GM12878 (cell line): Measurements from ENCODE around the gene THYN1. TPM values are rescaled to one million over a fixed set of nuclear protein-coding genes. Genes with fewer than 3 reads are reported as not detected.

Experiments
- ATAC-seq: fragments of 200-7000 bp; cut with Tn5 transposase; 3 replicates; pipeline ENCODE4 v1.9.1; 2020; ENCODE audit warnings: mild to moderate bottlenecking, moderate library complexity
- BruUV-seq: library from RNA; stranded (reverse); fragments of 400-500 nt; replicated peaks from 2 replicates; lab custom pipeline; 2021; lab: Mats Ljungman, UMichigan
- CTCF ChIA-PET: fragments of 300-600 bp; sonication (Branson Sonifier 250); formaldehyde crosslinking; extraction: SDS; loops from one replicate; lab custom pipeline; 2021; ENCODE audit warnings: inconsistent platforms; lab: Yijun Ruan, JAX
- POLR2A ChIA-PET: fragments of 350-600 bp; formaldehyde crosslinking; extraction: SDS; loops from one replicate; lab custom pipeline; 2021; ENCODE audit warnings: inconsistent platforms; lab: Charles Lee
- RAD21 ChIA-PET: fragments of 300-600 bp; sonication (Branson Sonifier 250); formaldehyde crosslinking; loops from one replicate; lab custom pipeline; 2023; ENCODE audit warnings: antibody characterized with exemption; ENCODE audit not compliant: unreplicated experiment; lab: Charles Lee
- SMC1A ChIA-PET: fragments of 300-600 bp; sonication (Branson Sonifier 250); formaldehyde crosslinking; loops from one replicate; lab custom pipeline; 2023; ENCODE audit not compliant: unreplicated experiment, uncharacterized antibody; lab: Charles Lee
- DNase-seq: peaks from one replicate; pipeline ENCODE4 v3.0.0-alpha.2; 2011; ENCODE audit warnings: low read depth, low spot score
- FAIRE-seq: peaks from 3 replicates; lab custom pipeline; 2011; peaks lifted over from hg19 to GRCh38; lab: Jason Lieb, UNC
- H2AFZ ChIP-seq: 2 replicates; pipeline ENCODE4 v1.6.0; 2011; ENCODE audit warnings: low read depth, low read length, control low read depth; ENCODE audit not compliant: control insufficient read depth
- H3K27ac ChIP-seq: 2 replicates; pipeline ENCODE4 v1.5.1; 2011; ENCODE audit warnings: control low read depth; ENCODE audit not compliant: control insufficient read depth, insufficient read depth
- H3K27me3 ChIP-seq, 2 experiments: replicated peaks in 1 of 2; 2 replicates each; pipeline versions ENCODE4 v1.6.0 to v1.6.1; 2011; ENCODE audit warnings: low read length in 1 of 2; ENCODE audit not compliant: control insufficient read depth in 2 of 2, insufficient read depth in 2 of 2
- H3K36me3 ChIP-seq, 2 experiments: 2 replicates each; pipeline ENCODE4 v1.5.1; 2011; ENCODE audit warnings: low read length in 1 of 2; ENCODE audit not compliant: control insufficient read depth in 2 of 2, insufficient read depth in 2 of 2
- H3K4me1 ChIP-seq: 2 replicates; pipeline ENCODE4 v1.6.1; 2011; ENCODE audit warnings: mild to moderate bottlenecking, low read length, moderate library complexity, mixed read lengths; ENCODE audit not compliant: control insufficient read depth, insufficient read depth
- H3K4me2 ChIP-seq: 2 replicates; pipeline ENCODE4 v1.6.0; 2011; ENCODE audit warnings: control low read depth; ENCODE audit not compliant: control insufficient read depth, insufficient read depth
- H3K4me3 ChIP-seq: fragments of 200-600 bp; sonication (generic); 2 replicates; pipeline ENCODE4 v1.5.1; 2016
- H3K79me2 ChIP-seq: 2 replicates; pipeline ENCODE4 v1.6.0; 2011; ENCODE audit warnings: low read length; ENCODE audit not compliant: control insufficient read depth, insufficient read depth
- H3K9ac ChIP-seq: 2 replicates; pipeline ENCODE4 v1.8.0; 2011; ENCODE audit warnings: low read length, control low read depth, mixed read lengths; ENCODE audit not compliant: control insufficient read depth, insufficient read depth
- H3K9me3 ChIP-seq: replicated peaks from 3 replicates; pipeline ENCODE4 v1.5.1; 2011; ENCODE audit warnings: mild to moderate bottlenecking, low read length; ENCODE audit not compliant: control insufficient read depth, insufficient read depth
- H4K20me1 ChIP-seq: 2 replicates; pipeline ENCODE4 v1.6.0; 2011; ENCODE audit not compliant: control insufficient read depth, insufficient read depth
- BMI1 ChIP-seq: fragments of 450-650 bp; IDR thresholded peaks from 2 replicates; pipeline ENCODE4 v1.6.1; 2016; ENCODE audit warnings: mild to moderate bottlenecking, moderate library complexity, borderline replicate concordance
- CBX5 ChIP-seq: sonication (generic); IDR thresholded peaks from 2 replicates; pipeline ENCODE4 v1.6.1; 2016; ENCODE audit warnings: low read depth, moderate library complexity, mild to moderate bottlenecking, inconsistent platforms
- EP300 ChIP-seq, 2 experiments: fragments of 150-350 bp in 1 of 2; IDR thresholded peaks; 2 replicates each; pipeline ENCODE4 v1.6.1; 2011 to 2012; ENCODE audit warnings: low read depth in 2 of 2, low read length in 2 of 2, borderline replicate concordance in 1 of 2, improper control_type of control experiment in 1 of 2, inconsistent platforms in 1 of 2; ENCODE audit not compliant: control insufficient read depth in 1 of 2
- EZH2 ChIP-seq: IDR thresholded peaks from 2 replicates; pipeline ENCODE4 v1.6.1; 2012; ENCODE audit warnings: low read depth, mild to moderate bottlenecking, control low read depth, inconsistent platforms, low read length, borderline replicate concordance; ENCODE audit not compliant: control insufficient read depth
- GATAD2B ChIP-seq: fragments of 450-650 bp; conservative IDR thresholded peaks from 2 replicates; pipeline ENCODE4 v1.6.1; 2017; ENCODE audit warnings: low read depth, mild to moderate bottlenecking, moderate library complexity
- NR2C1 ChIP-seq: fragments of 450-650 bp; IDR thresholded peaks from 2 replicates; pipeline ENCODE4 v1.6.1; 2017; ENCODE audit warnings: antibody characterized with exemption, mild to moderate bottlenecking, moderate library complexity
- WGBS: methylation state at CpG from one replicate; pipeline ENCODE4 v1.1.6; 2016; ENCODE audit warnings: low lambda C conversion rate; ENCODE audit not compliant: insufficient replicate concordance, insufficient coverage; ENCODE audit errors: missing lambda C conversion rate; 5-methylcytosine and 5-hydroxymethylcytosine counted together
- in situ Hi-C: fragments of 300-500 bp; cut with MboI; formaldehyde crosslinking; loops from 9 replicates; pipeline ENCODE4 v1.14.3; 2018; ENCODE audit warnings: mixed read lengths
- intact Hi-C: fragments of 100-400 bp; cut with micrococcal nuclease; formaldehyde crosslinking; loops from one replicate; pipeline ENCODE4 v1.14.2; 2022; ENCODE audit not compliant: unreplicated experiment
- polyA plus RNA-seq, 11 experiments: library from polyadenylated mRNA; depleted of rRNA in 4 of 11; unstranded in 6 of 11; stranded (reverse) in 5 of 11; fragments of >200 nt; fragmentation: Nextera tagmentation in 4 of 11; fragmentation: Illumina TruSeq in 1 of 11; extraction: Ambion mirVana in 4 of 11; extraction: Trizol in 1 of 11; gene quantifications; 1 replicate in 1 of 11; 2 replicates in 10 of 11; pipeline versions ENCODE4 v1.2.1 to v1.2.3, GENCODE V29; 2011 to 2016; ENCODE audit warnings: inconsistent platforms in 2 of 11, missing spikeins in 2 of 11, low read depth in 1 of 11
- total RNA-seq, 4 experiments: library from RNA; depleted of rRNA in 3 of 4; stranded (reverse); fragments of >200 nt in 3 of 4; fragmentation: Illumina TruSeq in 1 of 4; extraction: Trizol in 1 of 4; gene quantifications; 2 replicates each; pipeline versions ENCODE4 v1.2.1 to v1.2.3, GENCODE V29; 2013 to 2021
- TF ChIP-seq, protein P1 (sequence below): fragments of 450-650 bp; formaldehyde crosslinking; IDR thresholded peaks from 2 replicates; pipeline ENCODE4 v1.5.0; 2022; ENCODE audit warnings: mild to moderate bottlenecking, missing genetic modification characterization
- TF ChIP-seq, protein P2 (sequence below): fragments of 450-650 bp; IDR thresholded peaks from 2 replicates; pipeline ENCODE4 v1.6.1; 2017; ENCODE audit warnings: mild to moderate bottlenecking, moderate library complexity
- TF ChIP-seq, protein P3 (sequence below): IDR thresholded peaks from 2 replicates; pipeline ENCODE4 v1.6.1; 2011; ENCODE audit warnings: borderline replicate concordance, low read depth, mild to moderate bottlenecking, moderate library complexity, mixed read lengths, low read length; ENCODE audit not compliant: insufficient read depth; ENCODE audit errors: extremely low read length

Gene THYN1
- total and polyA plus RNA-seq, 10 of the 15 experiments (the other 5 are each of a cell fraction or from before 2014, with no cell fraction given), result 45.7 to 221 (median 96.3) TPM

DNA sequence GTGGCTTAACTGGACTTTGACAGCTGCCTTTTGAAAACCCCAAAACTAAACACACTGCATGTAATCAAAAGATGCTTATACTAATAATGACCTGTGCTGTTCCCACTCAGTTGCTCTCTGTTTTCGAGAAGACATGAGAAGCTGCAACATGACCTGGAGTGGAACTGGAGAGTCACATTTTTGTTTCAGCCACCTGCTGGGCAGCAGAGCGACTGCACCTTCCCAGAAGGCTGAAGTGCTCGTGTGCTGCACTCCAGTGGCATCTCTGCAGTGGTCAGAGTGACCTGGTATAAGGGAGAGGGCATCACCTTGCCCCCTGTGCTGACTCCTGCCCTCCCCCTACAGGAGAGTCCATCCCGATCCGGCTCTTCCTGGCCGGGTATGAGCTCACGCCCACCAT is 8.6 kb downstream of the THYN1 start (continued):
- no peak for TF ChIP-seq BMI1
- TF ChIP-seq, protein P1, sequence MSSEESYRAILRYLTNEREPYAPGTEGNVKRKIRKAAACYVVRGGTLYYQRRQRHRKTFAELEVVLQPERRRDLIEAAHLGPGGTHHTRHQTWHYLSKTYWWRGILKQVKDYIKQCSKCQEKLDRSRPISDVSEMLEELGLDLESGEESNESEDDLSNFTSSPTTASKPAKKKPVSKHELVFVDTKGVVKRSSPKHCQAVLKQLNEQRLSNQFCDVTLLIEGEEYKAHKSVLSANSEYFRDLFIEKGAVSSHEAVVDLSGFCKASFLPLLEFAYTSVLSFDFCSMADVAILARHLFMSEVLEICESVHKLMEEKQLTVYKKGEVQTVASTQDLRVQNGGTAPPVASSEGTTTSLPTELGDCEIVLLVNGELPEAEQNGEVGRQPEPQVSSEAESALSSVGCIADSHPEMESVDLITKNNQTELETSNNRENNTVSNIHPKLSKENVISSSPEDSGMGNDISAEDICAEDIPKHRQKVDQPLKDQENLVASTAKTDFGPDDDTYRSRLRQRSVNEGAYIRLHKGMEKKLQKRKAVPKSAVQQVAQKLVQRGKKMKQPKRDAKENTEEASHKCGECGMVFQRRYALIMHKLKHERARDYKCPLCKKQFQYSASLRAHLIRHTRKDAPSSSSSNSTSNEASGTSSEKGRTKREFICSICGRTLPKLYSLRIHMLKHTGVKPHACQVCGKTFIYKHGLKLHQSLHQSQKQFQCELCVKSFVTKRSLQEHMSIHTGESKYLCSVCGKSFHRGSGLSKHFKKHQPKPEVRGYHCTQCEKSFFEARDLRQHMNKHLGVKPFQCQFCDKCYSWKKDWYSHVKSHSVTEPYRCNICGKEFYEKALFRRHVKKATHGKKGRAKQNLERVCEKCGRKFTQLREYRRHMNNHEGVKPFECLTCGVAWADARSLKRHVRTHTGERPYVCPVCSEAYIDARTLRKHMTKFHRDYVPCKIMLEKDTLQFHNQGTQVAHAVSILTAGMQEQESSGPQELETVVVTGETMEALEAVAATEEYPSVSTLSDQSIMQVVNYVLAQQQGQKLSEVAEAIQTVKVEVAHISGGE (CRISPR knock-in tag), result no peak
- TF ChIP-seq GATAD2B, result no peak

DNA sequence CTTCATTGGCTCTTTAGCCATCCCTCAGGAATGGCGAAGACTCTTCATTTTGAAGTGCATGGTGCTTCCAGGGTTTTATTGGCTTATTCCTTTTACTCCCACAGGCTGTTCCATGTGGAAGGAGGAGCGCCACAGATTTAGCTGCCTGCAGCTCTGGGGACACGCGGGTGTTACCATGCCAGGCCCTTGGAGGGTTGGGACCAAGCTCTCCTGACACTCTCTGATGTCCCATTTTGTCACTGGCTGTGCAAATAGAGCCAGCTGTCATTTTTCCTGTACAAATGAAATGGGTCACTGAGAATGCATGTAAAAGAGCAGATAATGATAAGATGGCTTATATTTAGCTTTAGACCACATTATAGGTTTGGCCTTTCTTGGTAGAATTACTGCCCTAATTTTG is 9.2 kb downstream of the THYN1 start:
- BruUV-seq, result no TSS peak
- Histone ChIP-seq H3K27ac (no peak overlapping the region), H3K79me2 (no peaks in the 10 kb centered on the region), H3K4me1 (no peaks in the 10 kb centered on the region), H3K9me3 (no peaks in the 10 kb centered on the region), H2AFZ (no peak overlapping the region), H3K27me3 (no peaks in the 10 kb centered on the region), H4K20me1 (no peaks in the 10 kb centered on the region), H3K4me3 (no peak overlapping the region), H3K4me2 (no peak overlapping the region), H3K36me3 (peaks cover 10 to 14% of the 10 kb centered on the region in 2 experiments), H3K9ac (no peak overlapping the region)
- 93% methylated on average over 4 of the region's 4 CpGs for WGBS
- intact Hi-C loops (no loop called here), in situ Hi-C loops (no loop called here)
- POLR2A ChIA-PET, result no interaction called here
- DNase-seq (no peak), ATAC-seq (no peak), FAIRE-seq (no peak)
- SMC1A ChIA-PET, result interaction anchor here (0.8 to 2.3 kb wide), 5 partner anchors 9 to 37 kb away, joined by 3 to 10 read pairs (median 4); no protein-coding TSS in a partner anchor
- CTCF ChIA-PET, result interaction anchor here (0.6 to 4.2 kb wide), 12 partner anchors 10 to 49 kb away, joined by 3 to 56 read pairs (median 4); partner anchors contain the start of genes ACAD8, NCAPD3, THYN1 and VPS26B
- RAD21 ChIA-PET, result interaction anchor here (2.1 kb wide), 1 partner anchor 37 kb away, joined by 8 read pairs; no protein-coding TSS in a partner anchor
- no peak for TF ChIP-seq EP300 (IDR thresholded peaks at IDR 0.05; ENCODE audit: borderline replicate concordance in 1 of 2, control insufficient read depth in 1 of 2, low read depth in 2 of 2, low read length in 2 of 2)
- TF ChIP-seq, protein P2, sequence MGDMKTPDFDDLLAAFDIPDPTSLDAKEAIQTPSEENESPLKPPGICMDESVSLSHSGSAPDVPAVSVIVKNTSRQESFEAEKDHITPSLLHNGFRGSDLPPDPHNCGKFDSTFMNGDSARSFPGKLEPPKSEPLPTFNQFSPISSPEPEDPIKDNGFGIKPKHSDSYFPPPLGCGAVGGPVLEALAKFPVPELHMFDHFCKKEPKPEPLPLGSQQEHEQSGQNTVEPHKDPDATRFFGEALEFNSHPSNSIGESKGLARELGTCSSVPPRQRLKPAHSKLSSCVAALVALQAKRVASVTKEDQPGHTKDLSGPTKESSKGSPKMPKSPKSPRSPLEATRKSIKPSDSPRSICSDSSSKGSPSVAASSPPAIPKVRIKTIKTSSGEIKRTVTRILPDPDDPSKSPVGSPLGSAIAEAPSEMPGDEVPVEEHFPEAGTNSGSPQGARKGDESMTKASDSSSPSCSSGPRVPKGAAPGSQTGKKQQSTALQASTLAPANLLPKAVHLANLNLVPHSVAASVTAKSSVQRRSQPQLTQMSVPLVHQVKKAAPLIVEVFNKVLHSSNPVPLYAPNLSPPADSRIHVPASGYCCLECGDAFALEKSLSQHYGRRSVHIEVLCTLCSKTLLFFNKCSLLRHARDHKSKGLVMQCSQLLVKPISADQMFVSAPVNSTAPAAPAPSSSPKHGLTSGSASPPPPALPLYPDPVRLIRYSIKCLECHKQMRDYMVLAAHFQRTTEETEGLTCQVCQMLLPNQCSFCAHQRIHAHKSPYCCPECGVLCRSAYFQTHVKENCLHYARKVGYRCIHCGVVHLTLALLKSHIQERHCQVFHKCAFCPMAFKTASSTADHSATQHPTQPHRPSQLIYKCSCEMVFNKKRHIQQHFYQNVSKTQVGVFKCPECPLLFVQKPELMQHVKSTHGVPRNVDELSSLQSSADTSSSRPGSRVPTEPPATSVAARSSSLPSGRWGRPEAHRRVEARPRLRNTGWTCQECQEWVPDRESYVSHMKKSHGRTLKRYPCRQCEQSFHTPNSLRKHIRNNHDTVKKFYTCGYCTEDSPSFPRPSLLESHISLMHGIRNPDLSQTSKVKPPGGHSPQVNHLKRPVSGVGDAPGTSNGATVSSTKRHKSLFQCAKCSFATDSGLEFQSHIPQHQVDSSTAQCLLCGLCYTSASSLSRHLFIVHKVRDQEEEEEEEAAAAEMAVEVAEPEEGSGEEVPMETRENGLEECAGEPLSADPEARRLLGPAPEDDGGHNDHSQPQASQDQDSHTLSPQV, result no peak
- TF ChIP-seq, protein P3, sequence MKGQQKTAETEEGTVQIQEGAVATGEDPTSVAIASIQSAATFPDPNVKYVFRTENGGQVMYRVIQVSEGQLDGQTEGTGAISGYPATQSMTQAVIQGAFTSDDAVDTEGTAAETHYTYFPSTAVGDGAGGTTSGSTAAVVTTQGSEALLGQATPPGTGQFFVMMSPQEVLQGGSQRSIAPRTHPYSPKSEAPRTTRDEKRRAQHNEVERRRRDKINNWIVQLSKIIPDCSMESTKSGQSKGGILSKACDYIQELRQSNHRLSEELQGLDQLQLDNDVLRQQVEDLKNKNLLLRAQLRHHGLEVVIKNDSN, result no peak
- TF ChIP-seq CBX5, result no peak
- no peak for TF ChIP-seq EZH2
- TF ChIP-seq NR2C1, result no peak
